Mesendoderm (in vitro differentiated cells): ENCODE results near the gene C9orf78.

Experiments used
- DNase-seq: peaks from one replicate; pipeline ENCODE4 v3.0.0; 2013
- H2AK5ac ChIP-seq: 2 replicates; pipeline ENCODE4 v1.6.1; 2013; ENCODE audit warnings: low read length, inconsistent platforms
- H2BK120ac ChIP-seq: 2 replicates; pipeline ENCODE4 v1.6.1; 2013; ENCODE audit warnings: low read depth, mild to moderate bottlenecking, low read length, moderate library complexity, mixed read lengths
- H2BK15ac ChIP-seq: replicated peaks from 2 replicates; pipeline ENCODE4 v1.6.1; 2013; ENCODE audit warnings: low read depth, mild to moderate bottlenecking, moderate library complexity
- H2BK5ac ChIP-seq: 2 replicates; pipeline ENCODE4 v1.6.1; 2013; ENCODE audit warnings: low read length, inconsistent platforms
- H3K18ac ChIP-seq: 2 replicates; pipeline ENCODE4 v1.6.1; 2013; ENCODE audit warnings: mild to moderate bottlenecking, low read length, mixed read lengths
- H3K23ac ChIP-seq: one replicate; pipeline ENCODE4 v1.6.1; 2013; ENCODE audit warnings: low read length
- H3K27ac ChIP-seq: 2 replicates; pipeline ENCODE4 v1.5.1; 2013; ENCODE audit warnings: low read depth, mild to moderate bottlenecking, inconsistent platforms, low read length, moderate library complexity
- H3K27me3 ChIP-seq: 2 replicates; pipeline ENCODE4 v1.6.1; 2013; ENCODE audit warnings: low read length, control low read depth, mild to moderate bottlenecking, inconsistent platforms; ENCODE audit not compliant: insufficient read depth, poor library complexity
- H3K36me3 ChIP-seq: 2 replicates; pipeline ENCODE4 v1.6.1; 2013; ENCODE audit warnings: low read length, inconsistent platforms; ENCODE audit not compliant: control insufficient read depth, insufficient read depth
- H3K4ac ChIP-seq: one replicate; pipeline ENCODE4 v1.6.1; 2013; ENCODE audit warnings: low read depth, mild to moderate bottlenecking, low read length, moderate library complexity
- H3K4me1 ChIP-seq: 2 replicates; pipeline ENCODE4 v1.6.1; 2013; ENCODE audit warnings: low read depth, low read length, inconsistent platforms; ENCODE audit not compliant: control insufficient read depth
- H3K4me2 ChIP-seq: 2 replicates; pipeline ENCODE4 v1.6.1; 2013; ENCODE audit warnings: low read length
- H3K4me3 ChIP-seq: 2 replicates; pipeline ENCODE4 v1.5.1; 2013; ENCODE audit warnings: mild to moderate bottlenecking, low read length
- H3K56ac ChIP-seq: one replicate; pipeline ENCODE4 v1.6.1; 2013; ENCODE audit warnings: low read length
- H3K79me1 ChIP-seq: 2 replicates; pipeline ENCODE4 v1.6.1; 2013; ENCODE audit warnings: low read length, inconsistent platforms
- H3K79me2 ChIP-seq: 2 replicates; pipeline ENCODE4 v1.6.1; 2013; ENCODE audit warnings: mild to moderate bottlenecking, low read length; ENCODE audit not compliant: control insufficient read depth, insufficient read depth
- H3K9ac ChIP-seq: 2 replicates; pipeline ENCODE4 v1.6.1; 2013; ENCODE audit warnings: low read length, inconsistent platforms
- H4K5ac ChIP-seq: one replicate; pipeline ENCODE4 v1.6.1; 2013; ENCODE audit warnings: low read length
- H4K8ac ChIP-seq: one replicate; pipeline ENCODE4 v1.6.1; 2013; ENCODE audit warnings: low read depth, mild to moderate bottlenecking, control low read depth, low read length, moderate library complexity
- WGBS: extraction: QIAGEN DNeasy Blood & Tissue Kit; methylation state at CpG from one replicate; pipeline ENCODE4 v1.1.7; 2013; ENCODE audit warnings: low lambda C conversion rate, missing lambda C conversion rate; ENCODE audit not compliant: insufficient coverage; ENCODE audit errors: extremely low coverage; 5-methylcytosine and 5-hydroxymethylcytosine counted together

The C9orf78 gene

GRCh38 chr9:129868872-129869486 is 33.9 kb upstream of the C9orf78 start:
- no peak overlapping the region for H3K4ac ChIP-seq
- H2BK15ac ChIP-seq, result no peak overlapping the region
- H3K9ac ChIP-seq, result no peak overlapping the region
- H3K56ac ChIP-seq, result no peak overlapping the region
- H2BK5ac ChIP-seq, result no peak overlapping the region
- H2AK5ac ChIP-seq, result no peak overlapping the region
- no peak overlapping the region for H3K4me2 ChIP-seq
- no peaks in the 10 kb centered on the region for H3K79me1 ChIP-seq
- H3K18ac ChIP-seq, result no peak overlapping the region
- no CpG with 5 or more reads among the region's 28 CpGs for WGBS
- H4K5ac ChIP-seq, result no peak overlapping the region
- DNase-seq, result no peak
- peaks cover 2% of the 10 kb centered on the region for H3K36me3 ChIP-seq
- no peak overlapping the region for H3K4me3 ChIP-seq
- no peak overlapping the region for H4K8ac ChIP-seq
- H2BK120ac ChIP-seq, result no peak overlapping the region
- no peak overlapping the region for H3K23ac ChIP-seq
- H3K27ac ChIP-seq, result no peak overlapping the region
- no peaks in the 10 kb centered on the region for H3K79me2 ChIP-seq
- no peaks in the 10 kb centered on the region for H3K4me1 ChIP-seq
- no peaks in the 10 kb centered on the region for H3K27me3 ChIP-seq

DNA sequence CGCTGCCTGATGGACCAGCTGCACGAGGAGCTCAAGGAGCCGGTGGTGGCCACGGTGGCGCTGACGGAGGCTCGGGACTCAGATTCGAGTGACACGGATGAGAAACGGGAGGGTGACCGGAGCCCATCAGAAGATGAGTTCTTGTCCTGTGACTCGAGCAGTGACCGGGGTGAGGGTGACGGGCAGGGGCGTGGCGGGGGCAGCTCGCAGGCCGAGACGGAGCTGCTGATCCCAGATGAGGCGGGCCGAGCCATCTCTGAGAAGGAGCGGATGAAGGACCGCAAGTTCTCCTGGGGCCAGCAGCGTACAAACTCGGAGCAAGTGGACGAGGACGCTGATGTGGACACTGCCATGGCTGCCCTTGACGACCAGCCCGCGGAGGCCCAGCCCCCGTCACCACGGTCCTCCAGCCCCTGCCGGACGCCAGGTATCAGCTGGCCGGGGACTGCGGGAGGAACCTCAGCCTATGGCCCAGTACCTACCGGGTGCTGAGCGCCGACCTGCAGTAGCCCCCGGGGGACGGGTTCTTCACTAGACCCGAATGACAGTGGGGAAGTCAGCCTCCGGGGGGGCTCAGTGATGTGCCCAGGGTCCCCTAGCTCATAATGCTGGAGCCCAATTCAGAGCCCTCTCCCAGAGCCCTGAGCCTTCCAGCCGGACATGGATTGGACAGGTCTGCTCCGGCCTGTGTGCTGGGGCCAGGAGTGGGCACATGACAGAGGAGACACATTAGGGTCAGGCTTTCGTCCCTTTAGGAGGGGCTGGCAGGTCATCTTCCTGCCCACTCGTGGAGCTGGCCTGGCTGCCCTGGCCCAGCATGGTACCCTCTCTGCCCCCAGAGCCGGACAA is 33.2 kb upstream of the C9orf78 start:
- H3K4me2 ChIP-seq, result no peak overlapping the region
- H3K79me2 ChIP-seq, result no peaks in the 10 kb centered on the region
- no peaks in the 10 kb centered on the region for H3K4me1 ChIP-seq
- H3K27ac ChIP-seq, result no peak overlapping the region
- no peak overlapping the region for H3K23ac ChIP-seq
- H3K79me1 ChIP-seq, result no peaks in the 10 kb centered on the region
- no peak overlapping the region for H3K56ac ChIP-seq
- no peak overlapping the region for H3K4me3 ChIP-seq
- no peak overlapping the region for H3K18ac ChIP-seq
- no peak overlapping the region for H2BK120ac ChIP-seq
- no peak overlapping the region for H4K8ac ChIP-seq
- H3K9ac ChIP-seq, result no peak overlapping the region
- H3K27me3 ChIP-seq, result no peaks in the 10 kb centered on the region
- H3K36me3 ChIP-seq, result peaks cover 2% of the 10 kb centered on the region
- H2BK5ac ChIP-seq, result no peak overlapping the region
- WGBS, result no CpG with 5 or more reads among the region's 48 CpGs
- no peak overlapping the region for H3K4ac ChIP-seq
- H2AK5ac ChIP-seq, result no peak overlapping the region
- no peak overlapping the region for H2BK15ac ChIP-seq
- H4K5ac ChIP-seq, result no peak overlapping the region
- DNase-seq, result no peak

GRCh38 chr9:129867136-129868022 is 32.3 kb upstream of the C9orf78 start:
- Histone ChIP-seq H3K79me2 (no peaks in the 10 kb centered on the region), H3K4me3 (no peak overlapping the region), H2AK5ac (no peak overlapping the region), H3K4me2 (no peak overlapping the region), H3K27ac (no peak overlapping the region), H3K23ac (no peak overlapping the region), H3K9ac (no peak overlapping the region), H2BK5ac (no peak overlapping the region), H4K8ac (no peak overlapping the region), H3K36me3 (peaks cover 2% of the 10 kb centered on the region), H2BK120ac (no peak overlapping the region), H3K79me1 (no peaks in the 10 kb centered on the region), H3K56ac (no peak overlapping the region), H3K18ac (no peak overlapping the region), H4K5ac (no peak overlapping the region), H3K4me1 (no peaks in the 10 kb centered on the region), H2BK15ac (no peak overlapping the region), H3K4ac (no peak overlapping the region), H3K27me3 (no peaks in the 10 kb centered on the region)
- no CpG with 5 or more reads among the region's 17 CpGs for WGBS
- peak; percentile 34 for DNase-seq

DNA sequence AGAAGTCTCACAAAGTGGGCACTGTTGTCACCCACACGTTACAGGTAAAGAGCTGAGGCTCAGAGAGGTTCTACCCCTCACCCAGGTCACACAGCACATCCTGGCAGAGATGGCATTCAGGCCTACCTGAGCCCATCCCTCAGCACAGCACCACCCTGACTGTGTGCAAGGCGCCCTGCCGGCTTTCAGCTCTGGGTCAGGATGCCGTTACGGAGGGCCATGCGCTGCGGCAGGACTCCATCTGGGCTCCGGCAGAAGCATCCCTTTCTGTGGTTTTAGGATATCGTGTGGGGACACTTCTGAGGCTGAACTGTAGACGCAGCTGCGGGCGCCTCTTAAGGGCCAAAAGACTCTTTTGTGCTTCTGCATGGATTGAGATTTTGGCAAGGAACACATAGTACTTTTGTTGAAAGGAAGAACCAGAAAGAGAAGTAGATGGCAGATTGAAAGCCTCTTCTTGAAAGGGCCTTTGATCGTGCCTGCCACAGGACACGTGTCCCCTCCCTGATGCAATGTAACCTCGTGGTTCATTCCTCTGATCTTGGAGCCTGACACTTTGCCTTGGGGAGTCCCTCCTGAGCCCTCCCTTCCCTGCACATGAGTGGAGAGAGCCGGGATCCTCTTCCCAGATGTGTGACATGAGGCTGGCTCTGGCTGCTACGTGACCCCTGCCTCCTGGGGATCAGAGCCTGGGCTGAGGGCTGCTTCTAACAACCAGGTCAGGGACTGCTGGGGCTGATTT is 31.5 kb upstream of the C9orf78 start:
- H4K5ac ChIP-seq, result no peak overlapping the region
- H2BK15ac ChIP-seq, result no peak overlapping the region
- H3K56ac ChIP-seq, result no peak overlapping the region
- no peaks in the 10 kb centered on the region for H3K27me3 ChIP-seq
- H2BK120ac ChIP-seq, result no peak overlapping the region
- H2AK5ac ChIP-seq, result no peak overlapping the region
- no peak overlapping the region for H2BK5ac ChIP-seq
- WGBS, result no CpG with 5 or more reads among the region's 17 CpGs
- H3K27ac ChIP-seq, result no peak overlapping the region
- H3K4me3 ChIP-seq, result no peak overlapping the region
- peaks cover 2% of the 10 kb centered on the region for H3K36me3 ChIP-seq
- no peak overlapping the region for H3K9ac ChIP-seq
- no peak for DNase-seq
- H3K18ac ChIP-seq, result no peak overlapping the region
- no peak overlapping the region for H4K8ac ChIP-seq
- H3K23ac ChIP-seq, result no peak overlapping the region
- H3K79me1 ChIP-seq, result no peaks in the 10 kb centered on the region
- no peak overlapping the region for H3K4ac ChIP-seq
- H3K4me1 ChIP-seq, result no peaks in the 10 kb centered on the region
- H3K79me2 ChIP-seq, result no peaks in the 10 kb centered on the region
- H3K4me2 ChIP-seq, result no peak overlapping the region

- H2AK5ac ChIP-seq, result no peak overlapping the region
- no peak overlapping the region for H3K18ac ChIP-seq
- no peak overlapping the region for H2BK5ac ChIP-seq
- H3K79me2 ChIP-seq, result no peaks in the 10 kb centered on the region
- no peak overlapping the region for H4K8ac ChIP-seq
- H2BK120ac ChIP-seq, result no peak overlapping the region
- no peak overlapping the region for H2BK15ac ChIP-seq
- H3K27me3 ChIP-seq, result no peaks in the 10 kb centered on the region
- H3K4me1 ChIP-seq, result no peaks in the 10 kb centered on the region
- no peak for DNase-seq
- H3K9ac ChIP-seq, result no peak overlapping the region
- no peak overlapping the region for H3K4me2 ChIP-seq
- H3K4me3 ChIP-seq, result no peak overlapping the region
- H4K5ac ChIP-seq, result no peak overlapping the region
- WGBS, result no CpG with 5 or more reads among the region's 14 CpGs
- no peak overlapping the region for H3K56ac ChIP-seq
- no peaks in the 10 kb centered on the region for H3K79me1 ChIP-seq
- no peak overlapping the region for H3K4ac ChIP-seq
- no peak overlapping the region for H3K27ac ChIP-seq
- H3K36me3 ChIP-seq, result peaks cover 2% of the 10 kb centered on the region
- H3K23ac ChIP-seq, result no peak overlapping the region
Measured at GRCh38 chr9:129865668-129866320, 30.7 kb upstream of the C9orf78 start.
